GM12878 (cell line): Measurements from ENCODE around the gene PDE8B. TPM values are rescaled to one million over a fixed set of nuclear protein-coding genes. Genes with fewer than 3 reads are reported as not detected.
"Not testable (repeated sequence)": the region's sequence is repeated elsewhere in the genome, so short reads cannot be mapped to it uniquely, and the experiment has no call there.

Experiments
- ATAC-seq: fragments of 200-7000 bp; cut with Tn5 transposase; 3 replicates; pipeline ENCODE4 v1.9.1; 2020; ENCODE audit warnings: mild to moderate bottlenecking, moderate library complexity
- BruUV-seq: library from RNA; stranded (reverse); fragments of 400-500 nt; replicated peaks from 2 replicates; lab custom pipeline; 2021; lab: Mats Ljungman, UMichigan
- CTCF ChIA-PET: fragments of 300-600 bp; sonication (Branson Sonifier 250); formaldehyde crosslinking; extraction: SDS; loops from one replicate; lab custom pipeline; 2021; ENCODE audit warnings: inconsistent platforms; lab: Yijun Ruan, JAX
- POLR2A ChIA-PET: fragments of 350-600 bp; formaldehyde crosslinking; extraction: SDS; loops from one replicate; lab custom pipeline; 2021; ENCODE audit warnings: inconsistent platforms; lab: Charles Lee
- RAD21 ChIA-PET: fragments of 300-600 bp; sonication (Branson Sonifier 250); formaldehyde crosslinking; loops from one replicate; lab custom pipeline; 2023; ENCODE audit warnings: antibody characterized with exemption; ENCODE audit not compliant: unreplicated experiment; lab: Charles Lee
- SMC1A ChIA-PET: fragments of 300-600 bp; sonication (Branson Sonifier 250); formaldehyde crosslinking; loops from one replicate; lab custom pipeline; 2023; ENCODE audit not compliant: unreplicated experiment, uncharacterized antibody; lab: Charles Lee
- DNase-seq: peaks from one replicate; pipeline ENCODE4 v3.0.0-alpha.2; 2011; ENCODE audit warnings: low read depth, low spot score
- FAIRE-seq: peaks from 3 replicates; lab custom pipeline; 2011; peaks lifted over from hg19 to GRCh38; lab: Jason Lieb, UNC
- H2AFZ ChIP-seq: 2 replicates; pipeline ENCODE4 v1.6.0; 2011; ENCODE audit warnings: low read depth, low read length, control low read depth; ENCODE audit not compliant: control insufficient read depth
- H3K27ac ChIP-seq: 2 replicates; pipeline ENCODE4 v1.5.1; 2011; ENCODE audit warnings: control low read depth; ENCODE audit not compliant: control insufficient read depth, insufficient read depth
- H3K27me3 ChIP-seq, 2 experiments: replicated peaks in 1 of 2; 2 replicates each; pipeline versions ENCODE4 v1.6.0 to v1.6.1; 2011; ENCODE audit warnings: low read length in 1 of 2; ENCODE audit not compliant: control insufficient read depth in 2 of 2, insufficient read depth in 2 of 2
- H3K36me3 ChIP-seq, 2 experiments: 2 replicates each; pipeline ENCODE4 v1.5.1; 2011; ENCODE audit warnings: low read length in 1 of 2; ENCODE audit not compliant: control insufficient read depth in 2 of 2, insufficient read depth in 2 of 2
- H3K4me1 ChIP-seq: 2 replicates; pipeline ENCODE4 v1.6.1; 2011; ENCODE audit warnings: mild to moderate bottlenecking, low read length, moderate library complexity, mixed read lengths; ENCODE audit not compliant: control insufficient read depth, insufficient read depth
- H3K4me2 ChIP-seq: 2 replicates; pipeline ENCODE4 v1.6.0; 2011; ENCODE audit warnings: control low read depth; ENCODE audit not compliant: control insufficient read depth, insufficient read depth
- H3K4me3 ChIP-seq: fragments of 200-600 bp; sonication (generic); 2 replicates; pipeline ENCODE4 v1.5.1; 2016
- H3K79me2 ChIP-seq: 2 replicates; pipeline ENCODE4 v1.6.0; 2011; ENCODE audit warnings: low read length; ENCODE audit not compliant: control insufficient read depth, insufficient read depth
- H3K9ac ChIP-seq: 2 replicates; pipeline ENCODE4 v1.8.0; 2011; ENCODE audit warnings: low read length, control low read depth, mixed read lengths; ENCODE audit not compliant: control insufficient read depth, insufficient read depth
- H3K9me3 ChIP-seq: replicated peaks from 3 replicates; pipeline ENCODE4 v1.5.1; 2011; ENCODE audit warnings: mild to moderate bottlenecking, low read length; ENCODE audit not compliant: control insufficient read depth, insufficient read depth
- H4K20me1 ChIP-seq: 2 replicates; pipeline ENCODE4 v1.6.0; 2011; ENCODE audit not compliant: control insufficient read depth, insufficient read depth
- BMI1 ChIP-seq: fragments of 450-650 bp; IDR thresholded peaks from 2 replicates; pipeline ENCODE4 v1.6.1; 2016; ENCODE audit warnings: mild to moderate bottlenecking, moderate library complexity, borderline replicate concordance
- ELK1 ChIP-seq: IDR thresholded peaks from 2 replicates; pipeline ENCODE4 v1.6.1; 2012; ENCODE audit warnings: low read depth, low read length, improper control_type of control experiment
- HSF1 ChIP-seq: fragments of 150-350 bp; IDR thresholded peaks from 2 replicates; pipeline ENCODE4 v1.6.1; 2014; ENCODE audit warnings: mild to moderate bottlenecking, low read depth, low read length
- MEF2A ChIP-seq: IDR thresholded peaks from 2 replicates; pipeline ENCODE4 v1.6.1; 2011; ENCODE audit warnings: low read depth, mild to moderate bottlenecking, low read length, moderate library complexity; ENCODE audit not compliant: insufficient read depth
- NR2C1 ChIP-seq: fragments of 450-650 bp; IDR thresholded peaks from 2 replicates; pipeline ENCODE4 v1.6.1; 2017; ENCODE audit warnings: antibody characterized with exemption, mild to moderate bottlenecking, moderate library complexity
- WGBS: methylation state at CpG from one replicate; pipeline ENCODE4 v1.1.6; 2016; ENCODE audit warnings: low lambda C conversion rate; ENCODE audit not compliant: insufficient replicate concordance, insufficient coverage; ENCODE audit errors: missing lambda C conversion rate; 5-methylcytosine and 5-hydroxymethylcytosine counted together
- in situ Hi-C: fragments of 300-500 bp; cut with MboI; formaldehyde crosslinking; loops from 9 replicates; pipeline ENCODE4 v1.14.3; 2018; ENCODE audit warnings: mixed read lengths
- intact Hi-C: fragments of 100-400 bp; cut with micrococcal nuclease; formaldehyde crosslinking; loops from one replicate; pipeline ENCODE4 v1.14.2; 2022; ENCODE audit not compliant: unreplicated experiment
- polyA plus RNA-seq, 11 experiments: library from polyadenylated mRNA; depleted of rRNA in 4 of 11; unstranded in 6 of 11; stranded (reverse) in 5 of 11; fragments of >200 nt; fragmentation: Nextera tagmentation in 4 of 11; fragmentation: Illumina TruSeq in 1 of 11; extraction: Ambion mirVana in 4 of 11; extraction: Trizol in 1 of 11; gene quantifications; 1 replicate in 1 of 11; 2 replicates in 10 of 11; pipeline versions ENCODE4 v1.2.1 to v1.2.3, GENCODE V29; 2011 to 2016; ENCODE audit warnings: inconsistent platforms in 2 of 11, missing spikeins in 2 of 11, low read depth in 1 of 11
- total RNA-seq, 4 experiments: library from RNA; depleted of rRNA in 3 of 4; stranded (reverse); fragments of >200 nt in 3 of 4; fragmentation: Illumina TruSeq in 1 of 4; extraction: Trizol in 1 of 4; gene quantifications; 2 replicates each; pipeline versions ENCODE4 v1.2.1 to v1.2.3, GENCODE V29; 2013 to 2021

PDE8B gene
- total and polyA plus RNA-seq, 10 of the 15 experiments (the other 5 are each of a cell fraction or from before 2014, with no cell fraction given): 0.03 to 0.44 (median 0.20) TPM; not detected in 3

GRCh38 chr5:77463905-77464304 lies 253.4 kb downstream of the PDE8B start:
- no peak for FAIRE-seq
- ChIA-PET SMC1A (interaction anchor here (0.8 to 3.5 kb wide), 5 partner anchors 20 to 322 kb away, joined by 3 to 20 read pairs (median 6); no protein-coding TSS in a partner anchor), RAD21 (interaction anchor here (3.4 kb wide), 1 partner anchor 28 kb away, joined by 17 read pairs; the partner anchor contains the start of gene WDR41), CTCF (interaction anchor here (1.1 to 1.4 kb wide), 2 partner anchors 21 to 28 kb away, joined by 4 to 6 read pairs; partner anchors contain the start of gene WDR41), POLR2A (interaction anchor here (0.6 to 1.8 kb wide), 3 partner anchors 12 to 166 kb away, joined by 4 to 7 read pairs (median 5); no protein-coding TSS in a partner anchor)
- no TSS peak for BruUV-seq
- H3K36me3 ChIP-seq: no peaks in the 10 kb centered on the region; a peak in 1 of 4 replicates
- H2AFZ ChIP-seq: no peak overlapping the region
- H3K79me2 ChIP-seq: peaks cover 2% of the 10 kb centered on the region; the same call in 1 of the 2 replicates
- H3K4me3 ChIP-seq: no peak overlapping the region
- no peak for DNase-seq
- no peak for TF ChIP-seq HSF1
- TF ChIP-seq ELK1: no peak
- TF ChIP-seq BMI1: no peak
- TF ChIP-seq NR2C1: no peak
- no peak for TF ChIP-seq MEF2A
- H3K27me3 ChIP-seq: no peaks in the 10 kb centered on the region
- H3K27ac ChIP-seq: no peak overlapping the region
- no peak overlapping the region for H3K9ac ChIP-seq
- ATAC-seq: no peak
- H3K9me3 ChIP-seq: no peaks in the 10 kb centered on the region
- 100% methylated on average over 1 of the region's 1 CpG for WGBS
- intact Hi-C loops (no loop called here), in situ Hi-C loops (no loop called here)
- H4K20me1 ChIP-seq: no peaks in the 10 kb centered on the region
- no peaks in the 10 kb centered on the region for H3K4me1 ChIP-seq
- H3K4me2 ChIP-seq: no peak overlapping the region

- intact Hi-C loops, H3K4me2 ChIP-seq, H3K27ac ChIP-seq, H2AFZ ChIP-seq, H3K36me3 ChIP-seq, CTCF ChIA-PET, H3K4me1 ChIP-seq, H4K20me1 ChIP-seq, H3K9ac ChIP-seq, H3K9me3 ChIP-seq, BruUV-seq, in situ Hi-C loops, H3K4me3 ChIP-seq, DNase-seq, H3K27me3 ChIP-seq, SMC1A ChIA-PET, ATAC-seq, FAIRE-seq, RAD21 ChIA-PET, POLR2A ChIA-PET, H3K79me2 ChIP-seq: not testable (repeated sequence)
- WGBS: 80% methylated on average over 1 of the region's 3 CpGs
Observed at GRCh38 chr5:77468875-77469274, 258.4 kb downstream of the PDE8B start.

- in situ Hi-C loops, H3K36me3 ChIP-seq, H3K4me2 ChIP-seq, H3K9me3 ChIP-seq, H2AFZ ChIP-seq, H3K79me2 ChIP-seq, H3K9ac ChIP-seq, CTCF ChIA-PET, H3K4me3 ChIP-seq, ATAC-seq, H3K27ac ChIP-seq, H4K20me1 ChIP-seq, FAIRE-seq, BruUV-seq, POLR2A ChIA-PET, intact Hi-C loops, H3K27me3 ChIP-seq, DNase-seq, H3K4me1 ChIP-seq, RAD21 ChIA-PET: not testable (repeated sequence)
- WGBS: 98% methylated on average over 8 of the region's 11 CpGs
- SMC1A ChIA-PET: interaction anchor here (1.5 kb wide), 1 partner anchor 47 kb away, joined by 3 read pairs; no protein-coding TSS in a partner anchor
Observed at GRCh38 chr5:77475041-77475440, 264.6 kb downstream of the PDE8B start.
